HepG2 (cell line): ENCODE measurements around the gene FOCAD. TPM values are rescaled to one million over a fixed set of nuclear protein-coding genes. Genes with fewer than 3 reads are reported as not detected.

Source experiments
- ATF2 ChIP-seq: sonication (generic); formaldehyde crosslinking; IDR thresholded peaks from 2 replicates; pipeline ENCODE4 v1.4.0; 2020; ENCODE audit warnings: missing genetic modification reagents
- CCAR2 ChIP-seq: fragments of 200-400 bp; formaldehyde crosslinking; optimal IDR thresholded peaks from 2 replicates; pipeline ENCODE3; 2018; ENCODE audit warnings: low read depth, mild to moderate bottlenecking, low read length, moderate library complexity
- ISL2 ChIP-seq: sonication (generic); formaldehyde crosslinking; IDR thresholded peaks from 2 replicates; pipeline ENCODE4 v1.5.0; 2020; ENCODE audit warnings: missing genetic modification reagents
- MEIS2 ChIP-seq: sonication (generic); formaldehyde crosslinking; IDR thresholded peaks from 2 replicates; pipeline ENCODE4 v1.9.0; 2021; ENCODE audit warnings: mild to moderate bottlenecking, missing genetic modification reagents
- NFE2L1 ChIP-seq: sonication (generic); formaldehyde crosslinking; IDR thresholded peaks from 2 replicates; pipeline ENCODE4 v1.4.0; 2020; ENCODE audit warnings: missing genetic modification reagents, mild to moderate bottlenecking, borderline replicate concordance
- RAD21 ChIP-seq: fragments of 450-650 bp; formaldehyde crosslinking; IDR thresholded peaks from 2 replicates; pipeline ENCODE4 v1.5.0; 2020; ENCODE audit warnings: mild to moderate bottlenecking
- RARG ChIP-seq: sonication (generic); formaldehyde crosslinking; IDR thresholded peaks from 2 replicates; pipeline ENCODE4 v1.4.0; 2020; ENCODE audit warnings: low read depth, mild to moderate bottlenecking, missing genetic modification reagents
- SMARCE1 ChIP-seq: fragments of 450-650 bp; IDR thresholded peaks from 2 replicates; pipeline ENCODE4 v1.6.1; 2017; ENCODE audit warnings: borderline replicate concordance
- SRF ChIP-seq: IDR thresholded peaks from 2 replicates; pipeline ENCODE4 v1.6.1; 2011; ENCODE audit warnings: mild to moderate bottlenecking, low read depth, low read length, moderate library complexity
- TBP ChIP-seq: sonication (generic); formaldehyde crosslinking; IDR thresholded peaks from 2 replicates; pipeline ENCODE4 v1.5.0; 2020; ENCODE audit warnings: missing genetic modification reagents
- TEAD3 ChIP-seq: optimal IDR thresholded peaks from 2 replicates; pipeline ENCODE3; 2016; ENCODE audit warnings: borderline replicate concordance
- TOE1 ChIP-seq: sonication (generic); formaldehyde crosslinking; IDR thresholded peaks from 2 replicates; pipeline ENCODE4 v1.4.0; 2020; ENCODE audit warnings: mild to moderate bottlenecking, missing genetic modification reagents
- YY1 ChIP-seq: IDR thresholded peaks from 2 replicates; pipeline ENCODE4 v1.6.1; 2011; ENCODE audit warnings: low read length, low read depth, moderate library complexity, mild to moderate bottlenecking; ENCODE audit not compliant: insufficient read depth, insufficient replicate concordance
- ZBTB42 ChIP-seq: sonication (generic); formaldehyde crosslinking; IDR thresholded peaks from 2 replicates; pipeline ENCODE4 v1.5.0; 2020; ENCODE audit warnings: mild to moderate bottlenecking, missing genetic modification reagents
- ZNF138 ChIP-seq: sonication (generic); formaldehyde crosslinking; IDR thresholded peaks from 2 replicates; pipeline ENCODE4 v1.5.0; 2020; ENCODE audit warnings: mild to moderate bottlenecking, low read depth, missing genetic modification reagents
- ZNF33A ChIP-seq: sonication (generic); formaldehyde crosslinking; IDR thresholded peaks from 2 replicates; pipeline ENCODE4 v1.5.1; 2020; ENCODE audit warnings: missing genetic modification reagents, mild to moderate bottlenecking, moderate library complexity, borderline replicate concordance
- ZNF768 ChIP-seq: sonication (generic); formaldehyde crosslinking; IDR thresholded peaks from 2 replicates; pipeline ENCODE4 v1.4.0; 2020; ENCODE audit warnings: missing genetic modification reagents
- ZSCAN30 ChIP-seq: sonication (generic); formaldehyde crosslinking; IDR thresholded peaks from 2 replicates; pipeline ENCODE4 v1.5.0; 2020; ENCODE audit warnings: mild to moderate bottlenecking, missing genetic modification reagents
- polyA plus RNA-seq, 8 experiments: library from polyadenylated mRNA; depleted of rRNA in 3 of 8; stranded (reverse) in 7 of 8; unstranded in 1 of 8; fragments of >200 nt; fragmentation: Illumina TruSeq in 4 of 8; extraction: Trizol in 4 of 8; gene quantifications; 2 replicates each; pipeline versions ENCODE4 v1.2.1 to v1.2.3, GENCODE V29; 2011 to 2016; ENCODE audit warnings: low read depth in 4 of 8, missing spikeins in 1 of 8, mixed read lengths in 1 of 8; ENCODE audit not compliant: insufficient read depth in 1 of 8
- total RNA-seq, 5 experiments: library from RNA; depleted of rRNA; stranded (reverse); fragments of >200 nt; fragmentation: Illumina TruSeq; extraction: Trizol; gene quantifications; 2 replicates each; pipeline ENCODE4 v1.2.3, GENCODE V29; 2016; ENCODE audit warnings: low read depth in 1 of 5

FOCAD gene
- total and polyA plus RNA-seq, 2 of the 13 experiments (the other 11 are each of a cell fraction or from before 2014, with no cell fraction given), result 18.0 to 31.1 TPM

DNA sequence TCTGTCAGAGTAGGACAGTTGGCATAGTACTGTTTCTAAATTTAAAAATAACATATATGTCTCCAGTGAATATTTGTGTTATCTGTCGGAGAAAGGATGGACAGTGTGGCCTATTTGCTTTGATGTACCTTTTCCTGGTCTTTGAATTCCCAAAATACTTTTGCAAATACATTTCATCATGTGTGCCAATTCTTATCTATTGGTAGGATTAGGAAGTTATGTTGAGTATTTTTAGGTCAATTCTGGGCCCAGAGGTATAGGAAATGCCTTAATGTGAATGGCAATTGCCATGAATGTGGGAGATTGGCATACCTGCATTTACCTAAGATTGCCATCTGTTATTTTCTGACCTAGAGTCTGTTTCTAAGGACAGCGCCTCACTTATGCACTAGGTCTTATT is 5.8 kb downstream of the FOCAD start (continued):
- TF ChIP-seq RARG (CRISPR knock-in tag) (no peak), YY1 (no peak), ZSCAN30 (CRISPR knock-in tag) (no peak), RAD21 (CRISPR knock-in tag) (no peak), ISL2 (peak; percentile 53), TOE1 (CRISPR knock-in tag) (no peak), TEAD3 (CRISPR knock-in tag) (peak; percentile 43), ZNF33A (no peak), CCAR2 (no peak), ATF2 (CRISPR knock-in tag) (0 out of 2 replicates have a peak, but pooled peaks have one; percentile 30), ZNF138 (CRISPR knock-in tag) (no peak), SRF (no peak), SMARCE1 (no peak), NFE2L1 (CRISPR knock-in tag) (no peak), TBP (CRISPR knock-in tag) (no peak), ZNF768 (no peak), ZBTB42 (CRISPR knock-in tag) (no peak), MEIS2 (no peak)
